EL (cell line): ENCODE measurements around the gene MOB1A.
"Not testable (repeated sequence)": the region's sequence is repeated elsewhere in the genome, so short reads cannot be mapped to it uniquely, and the experiment has no call there.

ENCODE experiments used
- DNase-seq: peaks from one replicate; pipeline ENCODE4 v3.0.0-alpha.2; 2016

Gene MOB1A

GRCh38 chr2:74198461-74199274, 20.0 kb upstream of the MOB1A start, which contains the start of gene MTHFD2:
TSS of gene MTHFD2 (plus strand) at chr2:74198615. CDS start at chr2:74198642, 27 bp downstream.
- DNase-seq: peak; percentile 99

GRCh38 chr2:74198023-74198460, 19.4 kb upstream of the MOB1A start:
- DNase-seq: no peak

- DNase-seq: no peak
Measured at GRCh38 chr2:74197049-74197448, 18.4 kb upstream of the MOB1A start.

- DNase-seq: no peak
Measured at GRCh38 chr2:74194799-74195198, 16.1 kb upstream of the MOB1A start.

GRCh38 chr2:74191596-74192380, 13.1 kb upstream of the MOB1A start:
- no peak for DNase-seq

- no peak for DNase-seq
Measured at GRCh38 chr2:74188696-74189095, 10.0 kb upstream of the MOB1A start.

GRCh38 chr2:74188018-74188601, 9.4 kb upstream of the MOB1A start:
- DNase-seq: peak; percentile 60

GRCh38 chr2:74186706-74187105, 8.0 kb upstream of the MOB1A start:
- not testable (repeated sequence) for DNase-seq

GRCh38 chr2:74186038-74186437, 7.4 kb upstream of the MOB1A start:
- no peak for DNase-seq

- no peak for DNase-seq
Measured at GRCh38 chr2:74183878-74184277, 5.2 kb upstream of the MOB1A start.

GRCh38 chr2:74181739-74182138, 3.1 kb upstream of the MOB1A start:
- DNase-seq: peak; percentile 18

- no peak for DNase-seq
Measured at GRCh38 chr2:74179063-74179865, 585 bp upstream of the MOB1A start.

- DNase-seq: no peak
Measured at GRCh38 chr2:74177696-74178095, 983 bp downstream of the MOB1A start.

- no peak for DNase-seq
Measured at GRCh38 chr2:74174909-74175308, 3.8 kb downstream of the MOB1A start.

- DNase-seq: no peak
Measured at GRCh38 chr2:74168739-74169138, 9.9 kb downstream of the MOB1A start.

- no peak for DNase-seq
Measured at GRCh38 chr2:74164761-74165160, 13.9 kb downstream of the MOB1A start.

GRCh38 chr2:74162951-74163350, 15.7 kb downstream of the MOB1A start:
- DNase-seq: no peak

- DNase-seq: no peak
Measured at GRCh38 chr2:74155830-74156229, 22.8 kb downstream of the MOB1A start.

- no peak for DNase-seq
Measured at GRCh38 chr2:74152954-74153353, 25.7 kb downstream of the MOB1A start.

- DNase-seq: no peak
Measured at GRCh38 chr2:74149570-74150319, 28.9 kb downstream of the MOB1A start.

- no peak for DNase-seq
Measured at GRCh38 chr2:74149247-74149525, 29.5 kb downstream of the MOB1A start.
